H9 (cell line): ENCODE measurements around the gene ANKRD34A. TPM values are rescaled to one million over a fixed set of nuclear protein-coding genes. Genes with fewer than 3 reads are reported as not detected.

Experiments used
- DNase-seq: peaks from one replicate; pipeline ENCODE4 v3.0.0-alpha.2; 2017
- H2AFZ ChIP-seq: one replicate; pipeline ENCODE4 v1.6.1; 2013; ENCODE audit warnings: mild to moderate bottlenecking, low read length, control low read depth, moderate library complexity
- H2AK5ac ChIP-seq: 2 replicates; pipeline ENCODE4 v1.6.1; 2013; ENCODE audit warnings: low read length, control low read depth, mixed read lengths; ENCODE audit not compliant: insufficient read length
- H2BK120ac ChIP-seq: one replicate; pipeline ENCODE4 v1.6.1; 2013; ENCODE audit warnings: low read depth, mild to moderate bottlenecking, low read length, control low read depth, inconsistent platforms; ENCODE audit not compliant: poor library complexity, severe bottlenecking
- H2BK12ac ChIP-seq: 2 replicates; pipeline ENCODE4 v1.6.1; 2013; ENCODE audit warnings: low read length, control low read depth, mixed read lengths, low read depth; ENCODE audit not compliant: insufficient read length
- H2BK15ac ChIP-seq: 2 replicates; pipeline ENCODE4 v1.6.1; 2013; ENCODE audit warnings: low read depth, low read length, control low read depth
- H2BK20ac ChIP-seq: one replicate; pipeline ENCODE4 v1.6.1; 2013; ENCODE audit warnings: low read depth, mild to moderate bottlenecking, low read length, control low read depth, inconsistent platforms; ENCODE audit not compliant: poor library complexity, severe bottlenecking
- H2BK5ac ChIP-seq: 2 replicates; pipeline ENCODE4 v1.6.1; 2013; ENCODE audit warnings: low read length, control low read depth, mixed read lengths; ENCODE audit not compliant: insufficient read length
- H3K14ac ChIP-seq: 2 replicates; pipeline ENCODE4 v1.6.1; 2013; ENCODE audit warnings: low read length, control low read depth; ENCODE audit not compliant: insufficient read depth
- H3K18ac ChIP-seq: 2 replicates; pipeline ENCODE4 v1.6.1; 2013; ENCODE audit warnings: low read depth, mild to moderate bottlenecking, mixed read lengths, low read length, control low read depth; ENCODE audit not compliant: insufficient read length
- H3K23ac ChIP-seq: 2 replicates; pipeline ENCODE4 v1.6.1; 2013; ENCODE audit warnings: low read length, control low read depth, mixed read lengths, low read depth; ENCODE audit not compliant: insufficient read length
- H3K23me2 ChIP-seq: 2 replicates; pipeline ENCODE4 v1.6.1; 2013; ENCODE audit warnings: low read depth, mild to moderate bottlenecking, mixed read lengths, low read length, control low read depth; ENCODE audit not compliant: insufficient read length, poor library complexity, severe bottlenecking
- H3K27ac ChIP-seq: 2 replicates; pipeline ENCODE4 v1.5.1; 2013; ENCODE audit warnings: low read length, control low read depth, mixed read lengths, low read depth; ENCODE audit not compliant: insufficient read length
- H3K27me3 ChIP-seq: 2 replicates; pipeline ENCODE4 v1.6.1; 2013; ENCODE audit warnings: low read length, control low read depth, inconsistent platforms; ENCODE audit not compliant: insufficient read depth
- H3K4ac ChIP-seq: 2 replicates; pipeline ENCODE4 v1.6.1; 2013; ENCODE audit warnings: low read depth, mild to moderate bottlenecking, control low read depth, inconsistent platforms, low read length, moderate library complexity
- H3K4me1 ChIP-seq: 2 replicates; pipeline ENCODE4 v1.6.1; 2013; ENCODE audit warnings: low read length, control low read depth, inconsistent platforms; ENCODE audit not compliant: insufficient read depth
- H3K4me2 ChIP-seq: 2 replicates; pipeline ENCODE4 v1.6.1; 2013; ENCODE audit warnings: low read length, control low read depth, mixed read lengths; ENCODE audit not compliant: insufficient read length, insufficient read depth
- H3K56ac ChIP-seq: 2 replicates; pipeline ENCODE4 v1.6.1; 2013; ENCODE audit warnings: low read depth, mild to moderate bottlenecking, mixed read lengths, low read length, control low read depth; ENCODE audit not compliant: insufficient read length
- H3K79me1 ChIP-seq: 2 replicates; pipeline ENCODE4 v1.6.1; 2013; ENCODE audit warnings: low read depth, mild to moderate bottlenecking, moderate library complexity, low read length, control low read depth, inconsistent platforms; ENCODE audit not compliant: insufficient read depth, poor library complexity, severe bottlenecking
- H3K79me2 ChIP-seq: 2 replicates; pipeline ENCODE4 v1.6.1; 2013; ENCODE audit warnings: low read length, control low read depth, inconsistent platforms; ENCODE audit not compliant: insufficient read depth
- H3K9ac ChIP-seq: 2 replicates; pipeline ENCODE4 v1.6.1; 2013; ENCODE audit warnings: low read length, control low read depth, mixed read lengths; ENCODE audit not compliant: insufficient read length; ENCODE audit errors: extremely low read depth
- H3K9me3 ChIP-seq: one replicate; pipeline ENCODE4 v1.6.1; 2013; ENCODE audit warnings: low read depth, low read length, inconsistent platforms; ENCODE audit not compliant: control insufficient read depth
- H3T11ph ChIP-seq: one replicate; pipeline ENCODE4 v1.6.1; 2013; ENCODE audit warnings: mild to moderate bottlenecking, low read length, control low read depth, inconsistent platforms
- H4K20me1 ChIP-seq: one replicate; pipeline ENCODE4 v1.6.1; 2013; ENCODE audit not compliant: control insufficient read depth, insufficient read length, insufficient read depth
- H4K5ac ChIP-seq: 2 replicates; pipeline ENCODE4 v1.6.1; 2013; ENCODE audit warnings: low read depth, mild to moderate bottlenecking, mixed read lengths, low read length, control low read depth; ENCODE audit not compliant: insufficient read length
- H4K8ac ChIP-seq: replicated peaks from 2 replicates; pipeline ENCODE4 v1.6.1; 2013; ENCODE audit warnings: low read length, control low read depth, mixed read lengths, low read depth; ENCODE audit not compliant: insufficient read length
- H4K91ac ChIP-seq: 2 replicates; pipeline ENCODE4 v1.6.1; 2013; ENCODE audit warnings: low read depth, mild to moderate bottlenecking, moderate library complexity, mixed read lengths, low read length, control low read depth; ENCODE audit not compliant: insufficient read length
- H3K27ac Mint-ChIP-seq, 3 experiments: 2 replicates in 2 of 3; 3 replicates in 1 of 3; pipeline ENCODE4 v1.8.0; 2020 to 2021; ENCODE audit warnings: mixed read lengths in 3 of 3, mild to moderate bottlenecking in 1 of 3, moderate library complexity in 1 of 3
- H3K27me3 Mint-ChIP-seq: 2 replicates; pipeline ENCODE4 v1.8.0; 2021; ENCODE audit warnings: low read depth, mild to moderate bottlenecking, moderate library complexity, mixed read lengths
- H3K36me3 Mint-ChIP-seq, 3 experiments: 2 replicates in 2 of 3; 3 replicates in 1 of 3; pipeline ENCODE4 v1.8.0; 2020 to 2021; ENCODE audit warnings: low read depth in 3 of 3, mixed read lengths in 3 of 3; ENCODE audit not compliant: insufficient read depth in 1 of 3
- H3K4me1 Mint-ChIP-seq, 2 experiments: 2 replicates each; pipeline ENCODE4 v1.8.0; 2020; ENCODE audit warnings: mixed read lengths in 2 of 2
- H3K4me3 Mint-ChIP-seq, 2 experiments: 2 replicates in 1 of 2; 3 replicates in 1 of 2; pipeline ENCODE4 v1.8.0; 2020 to 2021; ENCODE audit warnings: mild to moderate bottlenecking in 2 of 2, mixed read lengths in 2 of 2, moderate library complexity in 1 of 2
- H3K9me3 Mint-ChIP-seq, 2 experiments: 2 replicates in 1 of 2; 3 replicates in 1 of 2; pipeline ENCODE4 v1.8.0; 2020; ENCODE audit warnings: mild to moderate bottlenecking in 2 of 2, mixed read lengths in 2 of 2, moderate library complexity in 1 of 2
- CTCF ChIP-seq: fragments of 200-600 bp; sonication (generic); conservative IDR thresholded peaks from 3 replicates; pipeline ENCODE4 v1.8.0; 2021; ENCODE audit warnings: antibody characterized with exemption, mild to moderate bottlenecking
- total RNA-seq: library from RNA; stranded (reverse); gene quantifications from 2 replicates; pipeline ENCODE4 v1.2.1, GENCODE V29; 2021

Gene ANKRD34A
- total RNA-seq, 1 experiment from 2014 or later = 0.39 TPM

GRCh38 chr1:145956361-145956760 is 8.0 kb downstream of the ANKRD34A start:
- H3K4me2 ChIP-seq = no peak overlapping the region

More at GRCh38 chr1:145956361-145956760, 8.0 kb downstream of the ANKRD34A start:
- Histone ChIP-seq H3K9ac (no peak overlapping the region), H3K27ac (no peak overlapping the region), H2BK5ac (no peak overlapping the region), H3K18ac (no peak overlapping the region), H3K23me2 (peaks cover 14% of the 10 kb centered on the region), H4K20me1 (no peaks in the 10 kb centered on the region), H2BK20ac (no peak overlapping the region), H3K4me1 (no peaks in the 10 kb centered on the region; the same call in 1 of the 2 replicates), H4K91ac (no peak overlapping the region), H2BK120ac (no peak overlapping the region), H2AK5ac (no peak overlapping the region), H4K8ac (no peak overlapping the region), H3K56ac (no peak overlapping the region), H2BK15ac (no peak overlapping the region), H3K4ac (no peak overlapping the region), H2AFZ (no peak overlapping the region), H3K14ac (no peak overlapping the region), H4K5ac (no peak overlapping the region), H3K79me2 (no peaks in the 10 kb centered on the region), H3T11ph (no peak overlapping the region), H2BK12ac (no peak overlapping the region), H3K23ac (no peak overlapping the region), H3K27me3 (peaks cover 21% of the 10 kb centered on the region; the same call in 1 of the 2 replicates), H3K79me1 (no peaks in the 10 kb centered on the region), H3K9me3 (no peaks in the 10 kb centered on the region)
- peaks cover 22% of the 10 kb centered on the region in 2 experiments for H3K4me1 Mint-ChIP-seq
- H3K4me3 Mint-ChIP-seq = peak overlapping the region in 1 of 2 experiments; percentile 82; a peak in 4 of 5 replicates
- no peaks in the 10 kb centered on the region for H3K36me3 Mint-ChIP-seq
- H3K27ac Mint-ChIP-seq = no peak overlapping the region
- no peak for TF ChIP-seq CTCF
- no peak for DNase-seq
- no peaks in the 10 kb centered on the region for H3K9me3 Mint-ChIP-seq
- H3K27me3 Mint-ChIP-seq = peaks cover 54% of the 10 kb centered on the region
